ENCODE results near the gene RAD51C.
"Not testable (repeated sequence)": the region's sequence is repeated elsewhere in the genome, so short reads cannot be mapped to it uniquely, and the experiment has no call there.

RAD51C gene

GRCh38 chr17:58684003-58684402 lies 8.4 kb upstream of the RAD51C start:
- peak; percentile 45 for DNase-seq (ENCODE audit: low spot score)

GRCh38 chr17:58684462-58684861 lies 7.9 kb upstream of the RAD51C start:
- not testable (repeated sequence) for DNase-seq (ENCODE audit: low spot score)

- no peak for DNase-seq (ENCODE audit: low spot score)
These were observed 5.4 kb upstream of the RAD51C start for GRCh38 chr17:58686980-58687379.

- no peak for DNase-seq (ENCODE audit: low spot score)
These were observed 3.9 kb upstream of the RAD51C start for GRCh38 chr17:58688521-58688920.

DNA sequence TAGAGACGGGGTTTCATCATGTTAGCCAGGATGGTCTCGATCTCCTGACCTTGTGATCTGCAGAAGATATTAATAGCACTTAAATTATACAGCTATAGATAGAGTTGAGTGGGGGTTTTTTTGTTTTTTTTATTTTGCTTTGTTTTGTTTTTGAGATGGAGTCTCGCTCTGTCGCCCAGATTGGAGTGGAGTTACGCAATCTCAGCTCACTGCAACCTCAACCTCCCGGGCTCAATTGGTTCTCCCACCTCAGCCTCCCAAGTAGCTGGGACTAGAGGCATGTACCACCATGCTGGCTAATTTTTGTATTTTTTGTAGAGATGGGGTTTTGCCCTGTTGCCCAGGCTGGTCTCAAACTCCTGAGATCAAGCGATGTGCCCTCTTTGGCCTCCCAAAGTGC lies 2.4 kb upstream of the RAD51C start:
- DNase-seq (ENCODE audit: low spot score), result not testable (repeated sequence)

DNA sequence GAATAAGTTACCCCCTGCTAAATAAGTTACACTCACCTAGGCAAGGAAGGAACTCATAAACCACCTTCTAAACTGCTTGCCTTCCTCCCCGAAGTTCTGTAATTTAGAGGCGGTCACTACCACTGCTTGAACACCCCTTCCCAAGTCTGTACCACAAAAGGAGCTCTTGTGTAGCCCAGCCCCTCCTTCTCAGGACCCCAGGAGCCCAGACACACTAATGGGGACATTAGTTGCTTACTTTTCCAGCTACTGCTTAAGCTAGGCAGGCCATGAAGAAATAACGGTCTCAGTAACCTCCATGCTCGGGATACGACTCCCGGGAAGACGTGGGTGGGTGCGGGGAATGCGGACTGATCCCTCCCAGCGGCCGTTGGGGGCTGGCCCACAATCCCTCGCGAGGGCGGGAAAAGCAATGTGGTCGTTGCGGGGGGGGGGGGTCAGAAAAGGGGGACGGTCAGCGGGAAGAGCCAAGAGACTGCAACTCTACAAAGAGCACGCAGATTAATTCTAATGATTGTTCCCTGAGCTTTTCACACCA lies 632 bp upstream of the RAD51C start, which contains the start of gene TEX14:
TSS of gene TEX14 (minus strand) at position 345 of the 538 bp plus-strand sequence. CDS start 40,044 bp downstream, outside the sequence.
- DNase-seq (ENCODE audit: low spot score), result no peak

DNA sequence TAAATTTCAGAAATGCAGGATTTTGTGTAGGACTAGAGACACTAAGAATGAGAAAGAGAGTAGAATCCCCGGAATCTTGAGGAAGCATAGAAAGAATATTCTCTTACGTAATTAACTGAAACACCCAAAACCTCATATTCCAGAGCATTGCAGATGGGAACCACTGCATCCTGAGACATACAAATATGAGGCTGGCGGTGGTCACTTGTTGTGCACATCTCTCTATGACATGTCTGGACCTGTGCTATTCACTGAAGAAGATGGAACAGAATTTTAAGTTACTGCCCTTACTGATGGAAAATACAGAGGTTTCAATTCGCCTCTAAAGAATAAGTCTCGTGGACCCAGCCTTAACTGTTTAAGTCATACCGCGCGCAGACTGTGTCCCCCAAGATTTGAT lies 806 bp downstream of the RAD51C start:
- DNase-seq (ENCODE audit: low spot score), result peak; percentile 49

GRCh38 chr17:58693751-58694150 lies 1.3 kb downstream of the RAD51C start:
- DNase-seq (ENCODE audit: low spot score), result peak; percentile 30

- DNase-seq (ENCODE audit: low spot score), result no peak
These were observed 1.9 kb downstream of the RAD51C start for GRCh38 chr17:58694302-58694701.

DNA sequence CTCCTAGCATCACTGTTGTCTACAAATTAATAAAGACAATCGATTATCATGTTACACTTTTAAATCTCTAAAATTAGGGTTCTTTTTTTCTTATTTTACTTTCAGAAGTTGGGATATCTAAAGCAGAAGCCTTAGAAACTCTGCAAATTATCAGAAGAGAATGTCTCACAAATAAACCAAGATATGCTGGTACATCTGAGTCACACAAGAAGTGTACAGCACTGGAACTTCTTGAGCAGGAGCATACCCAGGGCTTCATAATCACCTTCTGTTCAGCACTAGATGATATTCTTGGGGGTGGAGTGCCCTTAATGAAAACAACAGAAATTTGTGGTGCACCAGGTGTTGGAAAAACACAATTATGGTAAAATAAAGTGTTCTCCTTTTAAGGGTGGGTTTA lies 2.4 kb downstream of the RAD51C start:
- DNase-seq (ENCODE audit: low spot score), result peak; percentile 30

DNA sequence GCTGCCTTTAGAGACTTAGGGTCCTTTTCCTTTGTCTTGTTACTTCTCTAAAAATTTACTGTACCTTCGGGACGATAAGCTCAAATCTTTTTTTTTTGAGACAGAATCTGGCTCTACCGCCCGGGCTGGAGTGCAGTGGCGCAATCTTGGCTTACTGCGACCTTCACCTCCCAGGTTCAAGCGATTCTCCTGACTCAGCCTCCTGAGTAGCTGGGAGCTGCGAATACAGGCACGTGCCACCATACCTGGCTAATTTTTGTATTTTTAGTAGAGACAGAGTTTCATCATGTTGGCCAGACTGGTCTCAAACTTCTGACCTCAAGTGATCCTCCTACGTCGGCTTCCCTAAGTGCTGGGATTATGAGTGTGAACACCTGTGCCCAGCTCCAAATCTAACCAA lies 7.4 kb downstream of the RAD51C start:
- no peak for DNase-seq (ENCODE audit: low spot score)

DNA sequence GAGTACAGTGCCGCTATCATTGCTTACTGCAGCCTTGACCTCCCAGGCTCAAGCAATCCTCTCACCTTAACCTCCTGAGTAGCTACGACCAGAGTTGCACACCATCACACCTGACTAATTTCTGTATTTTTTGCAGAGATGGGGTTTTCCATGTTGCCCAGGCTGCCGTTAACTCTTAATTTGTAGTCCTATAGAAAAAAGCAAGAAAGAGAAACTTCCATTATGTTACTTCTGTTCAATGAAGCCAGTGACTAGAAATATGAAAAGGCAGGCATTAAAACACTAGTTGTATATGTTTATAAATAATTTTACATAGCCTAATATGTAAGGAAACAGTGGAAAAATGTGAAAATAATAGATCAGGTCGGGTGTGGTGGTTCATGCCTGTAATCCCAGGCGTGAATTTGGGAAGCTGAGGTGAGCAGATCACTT lies 9.7 kb downstream of the RAD51C start:
- no peak for DNase-seq (ENCODE audit: low spot score)

- no peak for DNase-seq (ENCODE audit: low spot score)
These were observed 10.3 kb downstream of the RAD51C start for GRCh38 chr17:58702708-58703107.

GRCh38 chr17:58703137-58703915 lies 10.9 kb downstream of the RAD51C start:
- no peak for DNase-seq (ENCODE audit: low spot score)

DNA sequence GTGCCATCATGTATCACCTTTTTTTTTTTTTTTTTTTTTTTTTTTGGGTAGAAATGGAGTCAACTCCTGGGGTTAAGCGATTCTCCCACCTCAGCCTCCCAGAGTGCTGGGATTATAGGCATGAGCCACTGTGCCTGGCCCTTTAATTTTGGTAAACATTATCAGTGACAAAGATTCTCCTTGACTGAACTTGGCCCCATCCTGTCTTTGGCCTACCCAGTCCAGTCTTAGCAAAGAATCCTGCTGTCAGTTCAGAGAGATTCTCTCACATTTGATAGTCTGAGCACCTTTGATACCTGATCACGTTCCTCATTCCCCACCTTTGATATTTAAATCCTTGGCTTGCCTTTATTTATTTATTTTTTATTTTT lies 11.5 kb downstream of the RAD51C start:
- no peak for DNase-seq (ENCODE audit: low spot score)

DNA sequence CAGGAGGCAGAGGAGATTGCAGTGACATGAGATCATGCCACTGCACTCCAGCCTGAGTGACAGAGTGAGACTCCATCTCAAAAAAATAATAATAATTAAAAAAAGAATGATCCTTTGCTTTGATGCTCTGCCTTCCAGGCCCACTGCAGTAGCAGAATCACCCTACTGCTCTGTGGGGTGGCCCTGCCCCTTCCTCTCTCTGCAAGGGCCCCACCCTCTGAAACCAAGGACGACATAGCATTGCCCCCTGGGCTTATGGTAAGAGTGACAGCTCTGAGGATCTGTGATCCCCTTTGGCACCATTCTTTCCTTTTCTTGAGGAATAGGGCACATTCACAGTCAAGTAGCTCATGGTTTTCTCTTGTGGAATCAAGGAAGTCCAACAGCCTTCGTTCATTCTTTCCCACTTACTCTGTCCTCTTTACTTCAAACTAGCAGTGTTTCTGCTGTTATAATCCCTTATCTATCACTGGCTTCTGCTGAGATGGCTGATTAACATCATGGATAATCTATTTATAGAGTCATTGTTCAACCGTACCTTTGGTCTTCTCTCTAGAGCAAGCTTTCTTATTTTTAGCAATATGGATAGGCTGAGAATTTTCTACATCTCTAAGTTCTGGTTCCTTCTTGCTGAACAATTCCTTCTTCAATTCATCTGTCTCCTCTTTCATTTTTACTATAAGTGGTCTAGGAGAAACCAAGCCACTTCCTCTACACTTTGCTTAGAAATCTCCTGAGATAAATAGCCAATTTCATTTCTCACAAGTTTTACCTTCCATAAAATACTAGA lies 14.1 kb downstream of the RAD51C start:
- no peak for DNase-seq (ENCODE audit: low spot score)

GRCh38 chr17:58710948-58711552 lies 18.6 kb downstream of the RAD51C start:
- peak; percentile 49 for DNase-seq (ENCODE audit: low spot score)

GRCh38 chr17:58722274-58722673 lies 29.9 kb downstream of the RAD51C start:
- DNase-seq (ENCODE audit: low spot score), result no peak

DNA sequence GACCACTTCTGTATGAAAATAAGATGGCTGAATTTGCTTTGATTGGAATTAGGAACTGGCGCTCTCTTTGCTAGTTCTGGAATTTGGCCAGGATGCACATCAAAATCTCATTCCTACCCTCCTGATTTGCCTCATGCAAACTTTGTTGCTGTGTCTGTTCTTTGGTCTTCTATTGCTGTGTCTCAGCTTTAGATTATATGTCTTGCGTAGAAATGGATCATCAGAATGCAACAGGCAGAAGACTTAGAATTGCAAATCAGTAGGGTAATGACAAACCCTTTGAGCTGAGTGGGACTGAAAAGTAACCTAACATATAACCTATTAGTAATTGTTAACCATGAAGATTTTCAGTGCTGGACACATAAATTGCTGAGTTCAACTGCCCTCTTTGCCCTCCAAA lies 30.3 kb downstream of the RAD51C start:
- no peak for DNase-seq (ENCODE audit: low spot score)

- DNase-seq (ENCODE audit: low spot score), result no peak
These were observed 36.4 kb downstream of the RAD51C start for GRCh38 chr17:58728798-58729197.

DNA sequence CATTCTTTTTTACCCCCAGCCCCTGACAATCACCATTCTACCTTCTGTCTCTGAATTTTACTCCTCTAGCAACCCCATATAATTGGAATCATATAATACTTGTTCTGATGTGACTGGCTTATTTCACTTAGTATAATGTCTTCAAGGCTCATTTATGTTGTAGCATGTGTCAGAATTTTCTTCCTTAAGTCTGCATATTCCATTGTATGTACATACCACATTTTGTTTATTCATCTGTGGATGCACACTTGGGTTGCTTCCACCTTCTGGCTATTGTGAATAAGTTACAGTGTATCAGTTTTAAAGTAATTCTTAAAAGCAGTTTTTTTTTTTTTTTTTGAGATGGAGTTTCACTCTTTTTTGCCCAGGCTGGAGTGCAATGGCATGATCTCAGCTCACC lies 38.5 kb downstream of the RAD51C start:
- DNase-seq (ENCODE audit: low spot score), result no peak

DNA sequence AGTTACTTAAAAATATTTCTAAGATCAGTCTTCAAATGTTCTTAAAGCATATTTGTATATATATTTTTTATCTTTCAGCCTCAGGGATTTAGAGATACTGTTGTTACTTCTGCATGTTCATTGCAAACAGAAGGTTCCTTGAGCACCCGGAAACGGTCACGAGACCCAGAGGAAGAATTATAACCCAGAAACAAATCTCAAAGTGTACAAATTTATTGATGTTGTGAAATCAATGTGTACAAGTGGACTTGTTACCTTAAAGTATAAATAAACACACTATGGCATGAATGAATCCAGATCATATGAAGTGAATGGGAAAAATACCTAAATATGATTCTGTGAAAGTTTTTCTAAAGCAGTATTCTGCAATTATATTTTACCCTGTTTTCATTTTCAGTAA lies 41.6 kb downstream of the RAD51C start:
- DNase-seq (ENCODE audit: low spot score), result no peak

DNA sequence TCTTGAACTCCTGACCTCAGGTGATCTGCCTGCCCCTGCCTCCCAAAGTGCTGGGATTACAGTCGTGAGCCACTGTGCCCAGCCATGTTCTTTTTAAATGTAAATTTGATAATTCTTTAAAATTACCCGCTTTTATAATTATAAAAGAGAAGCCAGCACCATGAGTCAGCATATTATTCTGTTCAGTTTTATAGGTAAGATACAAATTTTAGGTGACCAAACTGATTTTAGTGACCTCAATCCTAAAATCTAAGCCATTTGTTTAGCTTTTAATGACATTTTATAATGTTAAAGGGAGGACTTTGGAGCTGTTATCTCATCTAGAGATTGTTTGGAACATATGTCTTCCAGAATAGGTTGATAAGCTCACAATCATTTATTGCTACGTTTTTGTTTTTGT lies 42.4 kb downstream of the RAD51C start:
- DNase-seq (ENCODE audit: low spot score), result no peak
